Caco-2 (cell line): Measurements from ENCODE around the gene GPR137. TPM values are rescaled to one million over a fixed set of nuclear protein-coding genes. Genes with fewer than 3 reads are reported as not detected.

Source experiments
- BruUV-seq: library from RNA; stranded (reverse); fragments of 400-500 nt; replicated peaks from 2 replicates; lab custom pipeline; 2021; lab: Mats Ljungman, UMichigan
- CTCF ChIA-PET: fragments of 300-600 bp; sonication (Branson Sonifier 250); formaldehyde crosslinking; loops from one replicate; lab custom pipeline; 2022; ENCODE audit warnings: antibody characterized with exemption; lab: Charles Lee
- POLR2A ChIA-PET: fragments of 300-600 bp; sonication (Branson Sonifier 250); formaldehyde crosslinking; loops from one replicate; lab custom pipeline; 2022; ENCODE audit warnings: antibody characterized with exemption; lab: Charles Lee
- DNase-seq, 2 experiments: peaks; one replicate each; pipeline versions ENCODE4 v3.0.0 to v3.0.0-alpha.2; 2020 to 2022
- H3K27me3 ChIP-seq: replicated peaks from 2 replicates; pipeline ENCODE4 v1.6.0; 2011; ENCODE audit warnings: low read length; ENCODE audit not compliant: control insufficient read depth, insufficient read depth
- H3K36me3 ChIP-seq: 2 replicates; pipeline ENCODE4 v1.5.1; 2011; ENCODE audit warnings: low read length; ENCODE audit not compliant: control insufficient read depth, insufficient read depth
- H3K4me1 ChIP-seq: fragments of 250-450 bp; sonication (Bioruptor Pico); 2 replicates; pipeline ENCODE4 v1.5.1; 2020; ENCODE audit warnings: mild to moderate bottlenecking
- H3K4me3 ChIP-seq: 2 replicates; pipeline ENCODE4 v1.5.1; 2011; ENCODE audit warnings: low read depth, mild to moderate bottlenecking, control low read depth, low read length
- H3K9me3 ChIP-seq: fragments of 250-450 bp; sonication (Bioruptor Pico); 2 replicates; pipeline ENCODE4 v1.5.1; 2020; ENCODE audit warnings: mild to moderate bottlenecking, moderate library complexity
- H3K27ac Mint-ChIP-seq: one replicate; pipeline ENCODE4 v1.8.0; 2022; ENCODE audit warnings: mixed read lengths; ENCODE audit not compliant: unreplicated experiment
- H3K27me3 Mint-ChIP-seq: one replicate; pipeline ENCODE4 v1.8.0; 2022; ENCODE audit warnings: mixed read lengths; ENCODE audit not compliant: insufficient read depth, unreplicated experiment
- H3K36me3 Mint-ChIP-seq: one replicate; pipeline ENCODE4 v1.8.0; 2022; ENCODE audit warnings: mild to moderate bottlenecking, mixed read lengths; ENCODE audit not compliant: insufficient read depth, unreplicated experiment
- H3K4me1 Mint-ChIP-seq: one replicate; pipeline ENCODE4 v1.8.0; 2022; ENCODE audit warnings: low read depth, mixed read lengths; ENCODE audit not compliant: unreplicated experiment
- H3K4me3 Mint-ChIP-seq: one replicate; pipeline ENCODE4 v1.8.0; 2022; ENCODE audit warnings: mild to moderate bottlenecking, moderate library complexity, mixed read lengths; ENCODE audit not compliant: unreplicated experiment
- H3K9me3 Mint-ChIP-seq: one replicate; pipeline ENCODE4 v1.8.0; 2022; ENCODE audit warnings: mixed read lengths; ENCODE audit not compliant: unreplicated experiment
- intact Hi-C: fragments of 100-400 bp; cut with micrococcal nuclease; formaldehyde crosslinking; loops from one replicate; pipeline ENCODE4 v1.10.0; 2022; ENCODE audit not compliant: unreplicated experiment
- total RNA-seq: library from RNA; stranded (reverse); gene quantifications from 2 replicates; pipeline ENCODE4 v1.2.3, GENCODE V29; 2022
- TF ChIP-seq, protein P1 (sequence below), 2 experiments: fragments of 200-600 bp in 1 of 2; IDR thresholded peaks; 1 replicate in 1 of 2; 2 replicates in 1 of 2; pipeline versions ENCODE4 v1.5.1 to v1.8.0; 2011 to 2022; ENCODE audit warnings: antibody characterized with exemption in 1 of 2, control low read depth in 1 of 2, inconsistent platforms in 1 of 2, low read depth in 1 of 2, low read length in 1 of 2, mild to moderate bottlenecking in 1 of 2, moderate library complexity in 1 of 2; ENCODE audit not compliant: insufficient read depth in 1 of 2, severe bottlenecking in 1 of 2, unreplicated experiment in 1 of 2

GPR137 gene
- total RNA-seq, 1 experiment from 2014 or later = 58.5 TPM

DNA sequence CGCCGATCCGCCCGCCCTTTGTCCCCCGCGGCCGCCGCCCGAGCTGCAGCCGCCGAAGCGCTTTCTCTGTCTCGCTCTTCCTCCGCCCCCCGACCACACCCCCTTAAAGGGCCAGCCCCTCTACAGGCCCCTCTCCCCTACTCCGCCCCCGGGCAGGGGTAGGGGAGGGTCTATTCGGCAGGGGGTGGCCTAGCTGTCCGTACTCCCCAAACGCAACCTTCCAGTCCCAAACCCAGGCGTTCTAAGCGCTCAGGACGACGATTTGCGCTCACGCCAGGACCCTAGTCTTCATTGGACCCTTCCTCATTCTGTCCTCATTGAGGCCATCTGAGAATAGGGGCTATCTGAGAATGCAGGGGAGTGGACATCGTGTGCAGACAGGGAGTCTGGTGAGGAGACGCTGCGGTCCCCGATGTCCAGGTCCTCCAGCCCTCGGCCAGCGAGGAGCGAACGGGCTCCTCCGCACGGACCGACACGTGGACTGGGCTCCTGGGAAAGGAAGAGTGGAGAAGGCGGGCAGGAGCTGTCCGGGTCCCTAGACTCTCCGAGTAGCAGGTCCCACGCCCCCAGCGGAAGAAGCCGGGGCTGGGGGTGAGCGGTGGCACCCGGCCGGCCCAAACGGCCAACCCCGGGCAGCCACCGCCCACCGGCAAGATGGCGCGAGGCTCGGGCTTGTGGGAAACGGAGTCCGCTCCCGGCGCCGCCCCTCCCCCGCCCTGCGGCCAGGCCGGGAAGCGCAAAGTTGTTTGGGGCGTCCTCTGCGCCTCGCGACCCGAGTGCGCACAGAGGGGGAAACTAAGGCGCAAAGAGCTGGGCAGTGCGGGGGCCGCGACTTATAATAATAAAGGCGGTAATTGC is 38.5 kb upstream of the GPR137 start, which contains the start of gene PPP1R14B:
TSS of gene PPP1R14B (minus strand) at position 73 of the 858 bp plus-strand sequence. CDS start 270 bp downstream, outside the sequence.
- Histone ChIP-seq H3K27me3 (no peaks in the 10 kb centered on the region), H3K36me3 (0 out of 2 replicates have a peak, but pooled peaks cover 3% of the 10 kb centered on the region), H3K9me3 (no peaks in the 10 kb centered on the region), H3K4me1 (peaks cover 32% of the 10 kb centered on the region), H3K4me3 (peak within 1 kb of the TSS; percentile 91)
- peaks cover 20% of the 10 kb centered on the region for H3K4me1 Mint-ChIP-seq
- peak within 1 kb of the TSS; percentile 90 for H3K27ac Mint-ChIP-seq
- TF ChIP-seq, protein P1, sequence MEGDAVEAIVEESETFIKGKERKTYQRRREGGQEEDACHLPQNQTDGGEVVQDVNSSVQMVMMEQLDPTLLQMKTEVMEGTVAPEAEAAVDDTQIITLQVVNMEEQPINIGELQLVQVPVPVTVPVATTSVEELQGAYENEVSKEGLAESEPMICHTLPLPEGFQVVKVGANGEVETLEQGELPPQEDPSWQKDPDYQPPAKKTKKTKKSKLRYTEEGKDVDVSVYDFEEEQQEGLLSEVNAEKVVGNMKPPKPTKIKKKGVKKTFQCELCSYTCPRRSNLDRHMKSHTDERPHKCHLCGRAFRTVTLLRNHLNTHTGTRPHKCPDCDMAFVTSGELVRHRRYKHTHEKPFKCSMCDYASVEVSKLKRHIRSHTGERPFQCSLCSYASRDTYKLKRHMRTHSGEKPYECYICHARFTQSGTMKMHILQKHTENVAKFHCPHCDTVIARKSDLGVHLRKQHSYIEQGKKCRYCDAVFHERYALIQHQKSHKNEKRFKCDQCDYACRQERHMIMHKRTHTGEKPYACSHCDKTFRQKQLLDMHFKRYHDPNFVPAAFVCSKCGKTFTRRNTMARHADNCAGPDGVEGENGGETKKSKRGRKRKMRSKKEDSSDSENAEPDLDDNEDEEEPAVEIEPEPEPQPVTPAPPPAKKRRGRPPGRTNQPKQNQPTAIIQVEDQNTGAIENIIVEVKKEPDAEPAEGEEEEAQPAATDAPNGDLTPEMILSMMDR (IDR thresholded peaks at IDR 0.05; ENCODE audit: insufficient read depth in 1 of 2, low read depth in 1 of 2, low read length in 1 of 2, severe bottlenecking in 1 of 2, unreplicated experiment in 1 of 2) = no peak
- no peaks in the 10 kb centered on the region for H3K9me3 Mint-ChIP-seq
- no TSS peak for BruUV-seq
- intact Hi-C loops = no loop called here
- DNase-seq = peak; percentile 92 to 95
- POLR2A ChIA-PET = interaction anchor here (0.5 to 2.0 kb wide), 3 partner anchors 22 to 71 kb away, joined by 3 to 22 read pairs (median 4); partner anchors contain the start of genes PRDX5 and TRMT112
- CTCF ChIA-PET = interaction anchor here (0.6 to 1.5 kb wide), 7 partner anchors 10 to 1028 kb away, joined by 3 to 5 read pairs (median 3); partner anchors contain the start of gene NAA40
- H3K36me3 Mint-ChIP-seq = peaks cover 52% of the 10 kb centered on the region
- H3K4me3 Mint-ChIP-seq = peak within 1 kb of the TSS; percentile 97
- H3K27me3 Mint-ChIP-seq = no peaks in the 10 kb centered on the region

DNA sequence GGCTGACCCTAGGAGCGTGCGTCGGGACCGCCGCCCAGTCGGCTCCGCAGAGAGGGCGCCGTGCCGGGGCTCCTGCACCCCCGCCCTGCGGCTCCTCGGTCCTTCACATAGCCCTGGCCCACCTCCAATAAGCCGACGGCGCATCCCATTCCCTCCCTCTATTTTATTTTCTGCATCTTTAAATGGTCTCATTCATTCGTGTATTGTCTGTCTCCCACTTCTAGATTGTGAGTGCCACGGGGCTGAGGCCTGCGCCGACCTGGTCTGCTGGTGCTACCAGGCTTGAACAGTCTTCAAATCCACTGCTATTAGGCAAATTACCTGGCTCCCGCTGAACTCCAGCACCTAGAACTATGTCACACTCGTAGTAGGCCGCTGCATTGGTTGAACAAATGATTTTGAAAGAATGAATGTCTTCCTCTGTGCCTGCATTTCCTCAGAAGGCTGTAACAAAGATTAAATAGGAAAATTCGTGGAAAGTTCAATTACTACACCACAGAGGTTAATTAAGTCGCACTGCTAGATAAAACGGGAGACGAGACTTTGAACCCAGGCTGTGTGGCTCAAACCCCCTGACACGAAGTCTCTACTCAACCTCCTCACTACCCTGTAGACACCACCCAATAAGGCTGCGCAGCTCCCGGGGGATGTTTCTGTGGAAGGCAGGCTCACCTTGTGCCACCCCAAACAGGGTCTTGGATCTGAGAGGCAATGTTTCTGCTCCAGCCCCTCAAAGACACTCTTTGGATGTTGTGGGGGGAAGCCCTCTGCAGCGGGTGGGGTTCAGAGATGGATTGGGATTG is 37.7 kb upstream of the GPR137 start:
- intact Hi-C loops = no loop called here
- Mint-ChIP-seq H3K27me3 (no peaks in the 10 kb centered on the region), H3K36me3 (peaks cover 49% of the 10 kb centered on the region), H3K4me3 (peak overlapping the region; percentile 97), H3K9me3 (no peaks in the 10 kb centered on the region), H3K27ac (no peak overlapping the region), H3K4me1 (peaks cover 20% of the 10 kb centered on the region)
- POLR2A ChIA-PET = interaction anchor here (2.0 kb wide), 1 partner anchor 21 kb away, joined by 22 read pairs; no protein-coding TSS in a partner anchor
- CTCF ChIA-PET = interaction anchor here (0.9 kb wide), 1 partner anchor 57 kb away, joined by 3 read pairs; no protein-coding TSS in a partner anchor
- Histone ChIP-seq H3K4me3 (peak overlapping the region; percentile 91), H3K27me3 (no peaks in the 10 kb centered on the region), H3K4me1 (peaks cover 27% of the 10 kb centered on the region), H3K9me3 (no peaks in the 10 kb centered on the region), H3K36me3 (0 out of 2 replicates have a peak, but pooled peaks cover 3% of the 10 kb centered on the region)
- BruUV-seq = no TSS peak
- TF ChIP-seq, protein P1 (IDR thresholded peaks at IDR 0.05; ENCODE audit: insufficient read depth in 1 of 2, low read depth in 1 of 2, low read length in 1 of 2, severe bottlenecking in 1 of 2, unreplicated experiment in 1 of 2) = no peak
- no peak for DNase-seq

DNA sequence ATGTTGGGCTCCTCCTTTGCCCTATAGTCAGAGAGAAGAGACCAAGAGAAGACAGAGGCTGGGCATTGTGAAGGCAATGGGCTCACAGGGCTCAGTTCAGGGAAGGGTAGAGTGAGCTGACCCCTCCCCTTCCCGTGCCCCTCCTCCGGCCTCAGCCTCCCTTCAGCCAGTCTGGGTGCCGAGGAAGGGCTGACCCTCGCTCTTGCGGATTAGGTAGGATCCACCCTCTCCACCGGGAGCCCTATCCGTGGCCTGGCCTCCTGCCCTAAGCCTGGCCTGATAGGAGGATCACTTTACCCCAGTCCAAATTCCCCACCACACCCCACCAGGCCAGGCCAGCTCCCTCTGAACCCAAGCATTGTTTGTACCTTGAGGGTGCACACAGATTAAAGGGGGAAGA is 37.1 kb upstream of the GPR137 start:
- intact Hi-C loops = no loop called here
- Mint-ChIP-seq H3K27me3 (no peaks in the 10 kb centered on the region), H3K36me3 (peaks cover 45% of the 10 kb centered on the region), H3K9me3 (no peaks in the 10 kb centered on the region), H3K4me1 (peaks cover 17% of the 10 kb centered on the region), H3K27ac (no peak overlapping the region), H3K4me3 (no peak overlapping the region)
- no peak for DNase-seq
- no TSS peak for BruUV-seq
- ChIA-PET POLR2A (no interaction called here), CTCF (no interaction called here)
- Histone ChIP-seq H3K27me3 (no peaks in the 10 kb centered on the region), H3K4me3 (no peak overlapping the region), H3K9me3 (no peaks in the 10 kb centered on the region), H3K36me3 (no peaks in the 10 kb centered on the region), H3K4me1 (peaks cover 26% of the 10 kb centered on the region)
- TF ChIP-seq, protein P1 (IDR thresholded peaks at IDR 0.05; ENCODE audit: insufficient read depth in 1 of 2, low read depth in 1 of 2, low read length in 1 of 2, severe bottlenecking in 1 of 2, unreplicated experiment in 1 of 2) = no peak
